Measurements from ENCODE around the gene BCAS1.

Gene BCAS1

GRCh38 chr20:53962388-53962787 is 108.0 kb downstream of the BCAS1 start:
- no peak for DNase-seq (ENCODE audit: low read depth in 2 of 2)

- DNase-seq (ENCODE audit: low read depth in 2 of 2) = no peak
Observed at GRCh38 chr20:53961527-53961926, 108.9 kb downstream of the BCAS1 start.

GRCh38 chr20:53960579-53961272 is 109.7 kb downstream of the BCAS1 start:
- DNase-seq (ENCODE audit: low read depth in 2 of 2) = peak; percentile 85 to 86

GRCh38 chr20:53959911-53960578 is 110.3 kb downstream of the BCAS1 start:
- DNase-seq (ENCODE audit: low read depth in 2 of 2) = peak; percentile 83 to 84

- no peak for DNase-seq (ENCODE audit: low read depth in 2 of 2)
Observed at GRCh38 chr20:53958260-53958659, 112.1 kb downstream of the BCAS1 start.

- peak; percentile 83 for DNase-seq (ENCODE audit: low read depth in 2 of 2)
Observed at GRCh38 chr20:53957451-53958172, 112.8 kb downstream of the BCAS1 start.

- DNase-seq (ENCODE audit: low read depth in 2 of 2) = no peak
Observed at GRCh38 chr20:53956013-53956715, 114.2 kb downstream of the BCAS1 start.

GRCh38 chr20:53954723-53955658 is 115.4 kb downstream of the BCAS1 start:
- DNase-seq (ENCODE audit: low read depth in 2 of 2) = no peak

- no peak for DNase-seq (ENCODE audit: low read depth in 2 of 2)
Observed at GRCh38 chr20:53952528-53953096, 117.8 kb downstream of the BCAS1 start.

- no peak for DNase-seq (ENCODE audit: low read depth in 2 of 2)
Observed at GRCh38 chr20:53950578-53950977, 119.8 kb downstream of the BCAS1 start.

GRCh38 chr20:53950031-53950430 is 120.4 kb downstream of the BCAS1 start:
- DNase-seq (ENCODE audit: low read depth in 2 of 2) = no peak

GRCh38 chr20:53949319-53949839 is 121.0 kb downstream of the BCAS1 start:
- DNase-seq (ENCODE audit: low read depth in 2 of 2) = peak; percentile 66 to 67

GRCh38 chr20:53948383-53949318 is 121.7 kb downstream of the BCAS1 start:
- DNase-seq (ENCODE audit: low read depth in 2 of 2) = no peak

- DNase-seq (ENCODE audit: low read depth in 2 of 2) = no peak
Observed at GRCh38 chr20:53947501-53948195, 122.7 kb downstream of the BCAS1 start.

GRCh38 chr20:53946106-53946505 is 124.3 kb downstream of the BCAS1 start:
- no peak for DNase-seq (ENCODE audit: low read depth in 2 of 2)

GRCh38 chr20:53945478-53945877 is 124.9 kb downstream of the BCAS1 start:
- no peak for DNase-seq (ENCODE audit: low read depth in 2 of 2)

- DNase-seq (ENCODE audit: low read depth in 2 of 2) = no peak
Observed at GRCh38 chr20:53944796-53945195, 125.6 kb downstream of the BCAS1 start.

- DNase-seq (ENCODE audit: low read depth in 2 of 2) = no peak
Observed at GRCh38 chr20:53943522-53944291, 126.7 kb downstream of the BCAS1 start.

All from fibroblast of skin of left quadriceps (primary cell).